Ecto neural progenitor cell (in vitro differentiated cells): ENCODE data around the gene GJB1.
"Not testable (repeated sequence)": the region's sequence is repeated elsewhere in the genome, so short reads cannot be mapped to it uniquely, and the experiment has no call there.

Experiments used
- DNase-seq: peaks from one replicate; pipeline ENCODE4 v3.0.0-alpha.2; 2018; ENCODE audit warnings: low spot score

GJB1 gene

GRCh38 chrX:71256051-71256450, 33.0 kb downstream of the GJB1 start:
- no peak for DNase-seq

DNA sequence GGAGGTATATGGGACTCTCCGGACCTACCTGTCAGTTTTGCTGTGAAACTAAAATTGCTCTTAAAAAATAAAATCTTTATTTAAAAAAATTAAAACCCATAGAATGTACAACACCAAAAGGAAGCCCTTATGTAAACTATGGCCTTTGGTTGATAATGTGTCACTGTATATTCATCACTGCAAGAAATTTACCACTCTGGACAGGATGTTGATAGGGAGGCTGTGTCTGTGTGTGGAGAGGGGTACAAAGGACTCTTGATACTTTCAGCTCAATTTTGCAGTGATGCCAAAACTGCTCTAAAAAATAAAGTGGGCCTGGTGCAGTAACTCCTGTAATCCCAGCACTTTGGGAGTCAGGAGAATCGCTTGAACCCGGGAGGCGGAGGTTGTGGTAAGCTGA, 33.8 kb downstream of the GJB1 start:
- DNase-seq, result no peak

DNA sequence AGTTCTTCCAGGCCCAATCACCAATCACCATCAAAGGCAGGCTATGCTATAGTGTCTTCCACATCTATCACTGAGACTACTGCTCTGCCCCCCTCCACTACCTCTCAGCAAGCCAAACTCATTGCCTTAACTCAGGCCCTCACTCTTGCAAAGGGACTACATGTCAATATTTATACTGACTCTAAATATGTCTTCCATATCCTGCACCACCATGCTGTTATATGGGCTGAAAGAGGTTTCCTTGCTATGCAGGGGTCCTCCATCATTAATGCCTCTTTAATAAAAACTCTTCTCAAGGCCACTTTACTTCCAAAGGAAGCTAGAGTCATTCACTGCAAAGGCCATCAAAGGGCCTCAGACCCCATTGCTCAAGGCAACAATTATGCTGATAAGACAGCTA, 45.6 kb downstream of the GJB1 start:
- DNase-seq, result not testable (repeated sequence)

- DNase-seq, result no peak
Observed at GRCh38 chrX:71269801-71270395, 46.9 kb downstream of the GJB1 start.

DNA sequence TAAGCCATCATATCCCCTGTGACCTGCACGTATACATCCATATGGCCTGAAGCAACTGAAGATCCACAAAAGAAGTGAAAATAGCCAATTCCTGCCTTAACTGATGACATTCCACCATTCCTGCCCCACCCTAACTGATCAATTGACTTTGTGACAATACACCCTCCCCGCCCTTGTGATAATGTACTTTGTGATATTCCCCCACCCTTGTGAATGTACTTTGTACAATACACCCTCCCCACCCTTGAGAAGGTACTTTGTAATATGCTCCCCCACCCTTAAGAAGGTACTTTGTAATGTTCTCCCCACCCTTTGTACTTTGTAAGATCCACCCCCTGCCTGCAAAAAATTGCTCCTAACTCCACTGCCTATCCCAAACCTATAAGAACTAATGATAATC, 49.3 kb downstream of the GJB1 start:
- not testable (repeated sequence) for DNase-seq
